Ishikawa (cell line): Measurements from ENCODE around the gene SKP1.

Source experiments
- CEBPB ChIP-seq: IDR thresholded peaks from 2 replicates; pipeline ENCODE4 v1.6.1; 2012
- CREB1 ChIP-seq: IDR thresholded peaks from 2 replicates; pipeline ENCODE4 v1.6.1; 2012; ENCODE audit warnings: low read depth
- EP300 ChIP-seq: IDR thresholded peaks from 2 replicates; pipeline ENCODE4 v1.6.1; 2012; ENCODE audit warnings: borderline replicate concordance
- MAX ChIP-seq: IDR thresholded peaks from 2 replicates; pipeline ENCODE4 v1.6.1; 2012
- RAD21 ChIP-seq: IDR thresholded peaks from 2 replicates; pipeline ENCODE4 v1.6.1; 2012; ENCODE audit warnings: low read depth
- REST ChIP-seq: IDR thresholded peaks from 2 replicates; pipeline ENCODE4 v1.6.1; 2012; ENCODE audit warnings: low read depth, mild to moderate bottlenecking
- TAF1 ChIP-seq: IDR thresholded peaks from 2 replicates; pipeline ENCODE4 v1.6.1; 2012; ENCODE audit warnings: low read depth, mild to moderate bottlenecking
- TCF12 ChIP-seq: IDR thresholded peaks from 2 replicates; pipeline ENCODE4 v1.6.1; 2012; ENCODE audit warnings: low read depth
- USF1 ChIP-seq: IDR thresholded peaks from 2 replicates; pipeline ENCODE4 v1.6.1; 2012

GRCh38 chr5:134115806-134116175, 61.0 kb downstream of the SKP1 start:
- TF ChIP-seq MAX (no peak), CREB1 (no peak), TCF12 (no peak), REST (no peak), EP300 (no peak), RAD21 (no peak), CEBPB (no peak), TAF1 (no peak), USF1 (no peak)
